Activated CD4-positive, alpha-beta T cell treated with anti-CD3 and anti-CD28 coated beads for 36 hours (primary cell): ENCODE measurements around the gene NMT1. TPM values are rescaled to one million over a fixed set of nuclear protein-coding genes. Genes with fewer than 3 reads are reported as not detected.

ENCODE experiments used
- ATAC-seq: fragments of 200-7000 bp; cut with Tn5 transposase; one replicate; pipeline ENCODE4 v1.10.0; 2021; ENCODE audit warnings: mild to moderate bottlenecking, moderate library complexity
- CTCF ChIA-PET: fragments of 350-600 bp; sonication (Branson Sonifier 250); formaldehyde crosslinking; loops from one replicate; lab custom pipeline; 2021; ENCODE audit warnings: antibody characterized with exemption; lab: Charles Lee
- POLR2A ChIA-PET: fragments of 350-600 bp; sonication (Branson Sonifier 250); formaldehyde crosslinking; loops from one replicate; lab custom pipeline; 2021; ENCODE audit warnings: antibody characterized with exemption, inconsistent platforms; lab: Charles Lee
- DNase-seq: peaks from one replicate; pipeline ENCODE4 v3.0.0-alpha.2; 2020
- H3K27ac Mint-ChIP-seq: one replicate; pipeline ENCODE4 v1.8.0; 2021; ENCODE audit warnings: mixed read lengths
- H3K27me3 Mint-ChIP-seq: one replicate; pipeline ENCODE4 v1.8.0; 2021; ENCODE audit warnings: mixed read lengths
- H3K36me3 Mint-ChIP-seq: one replicate; pipeline ENCODE4 v1.8.0; 2021; ENCODE audit warnings: low read depth, mixed read lengths
- H3K4me1 Mint-ChIP-seq: one replicate; pipeline ENCODE4 v1.8.0; 2021; ENCODE audit warnings: mixed read lengths
- H3K4me3 Mint-ChIP-seq: one replicate; pipeline ENCODE4 v1.8.0; 2021; ENCODE audit warnings: mild to moderate bottlenecking, moderate library complexity, mixed read lengths
- H3K9me3 Mint-ChIP-seq: one replicate; pipeline ENCODE4 v1.8.0; 2021; ENCODE audit warnings: low read depth, mixed read lengths
- intact Hi-C, 2 experiments: fragments of 100-400 bp; cut with DNase I in 1 of 2; cut with micrococcal nuclease in 1 of 2; formaldehyde crosslinking; loops; one replicate each; pipeline versions ENCODE4 v1.14.2 to v1.15.1; 2022 to 2024; cut with DNase I, micrococcal nuclease
- total RNA-seq, 2 experiments: library from RNA; stranded (reverse); gene quantifications; one replicate each; pipeline ENCODE4 v1.2.3, GENCODE V29; 2021

The NMT1 gene
- total RNA-seq, 2 experiments from 2014 or later, result 170 to 175 TPM

DNA sequence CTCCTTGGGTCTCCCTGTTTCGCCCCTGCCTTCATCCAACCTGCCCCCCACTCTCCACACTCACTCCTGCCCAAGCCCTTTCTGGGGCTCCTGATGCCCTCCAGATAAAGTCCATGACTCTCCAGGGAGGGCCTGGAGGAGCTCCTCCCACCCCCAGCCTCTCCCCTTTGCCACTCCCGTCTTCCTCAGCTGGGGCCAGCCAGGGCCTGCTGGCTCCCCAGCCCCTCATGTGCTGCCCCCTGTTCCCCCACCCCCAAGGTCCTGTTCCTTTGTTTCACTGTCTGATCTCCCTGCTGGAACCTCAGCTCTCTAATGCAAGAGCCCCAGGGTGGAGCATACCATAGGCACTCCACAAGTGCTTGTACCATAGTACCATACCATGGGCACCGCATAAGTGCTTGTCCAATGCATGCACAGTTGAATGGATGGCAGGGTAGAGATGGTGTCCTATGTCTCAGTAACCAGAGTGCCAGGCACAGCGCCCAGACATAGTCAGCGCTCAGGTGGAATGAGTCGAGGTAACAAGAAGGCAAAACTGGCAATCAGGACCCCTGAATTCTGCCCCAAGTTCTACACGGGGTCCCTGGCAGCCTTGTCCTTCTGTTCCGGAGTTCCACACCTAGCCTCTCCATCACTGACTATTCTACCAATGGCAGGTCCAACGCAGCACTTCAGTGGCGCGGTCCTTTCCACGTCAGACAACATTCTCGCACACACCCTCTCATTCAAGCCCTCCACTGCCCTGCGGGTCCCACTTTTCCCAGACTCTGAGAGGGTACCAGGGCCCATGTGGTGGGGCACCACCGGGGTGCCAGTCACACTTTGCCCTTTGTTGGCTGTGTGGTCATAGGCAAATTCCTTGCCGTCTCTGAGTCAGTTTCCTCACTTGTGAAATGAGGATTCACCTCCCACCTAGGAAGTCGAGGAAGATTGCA is 69.8 kb downstream of the NMT1 start:
- no peak for DNase-seq
- ChIA-PET CTCF (interaction anchor here (0.5 to 7.0 kb wide), 7 partner anchors 12 to 289 kb away, joined by 3 to 222 read pairs (median 3); partner anchors contain the start of gene HEXIM1), POLR2A (no interaction called here)
- H3K4me3 Mint-ChIP-seq, result peak overlapping the region; percentile 44
- H3K27ac Mint-ChIP-seq, result no peak overlapping the region
- intact Hi-C loops, result loop anchor here in 1 of 2 experiments (5.0 to 10.0 kb wide), 2 partner anchors 209 to 356 kb away; no protein-coding TSS in a partner anchor
- H3K36me3 Mint-ChIP-seq, result no peaks in the 10 kb centered on the region
- H3K27me3 Mint-ChIP-seq, result peaks cover 3% of the 10 kb centered on the region
- H3K4me1 Mint-ChIP-seq, result peaks cover 5% of the 10 kb centered on the region
- H3K9me3 Mint-ChIP-seq, result no peaks in the 10 kb centered on the region
- ATAC-seq, result no peak

DNA sequence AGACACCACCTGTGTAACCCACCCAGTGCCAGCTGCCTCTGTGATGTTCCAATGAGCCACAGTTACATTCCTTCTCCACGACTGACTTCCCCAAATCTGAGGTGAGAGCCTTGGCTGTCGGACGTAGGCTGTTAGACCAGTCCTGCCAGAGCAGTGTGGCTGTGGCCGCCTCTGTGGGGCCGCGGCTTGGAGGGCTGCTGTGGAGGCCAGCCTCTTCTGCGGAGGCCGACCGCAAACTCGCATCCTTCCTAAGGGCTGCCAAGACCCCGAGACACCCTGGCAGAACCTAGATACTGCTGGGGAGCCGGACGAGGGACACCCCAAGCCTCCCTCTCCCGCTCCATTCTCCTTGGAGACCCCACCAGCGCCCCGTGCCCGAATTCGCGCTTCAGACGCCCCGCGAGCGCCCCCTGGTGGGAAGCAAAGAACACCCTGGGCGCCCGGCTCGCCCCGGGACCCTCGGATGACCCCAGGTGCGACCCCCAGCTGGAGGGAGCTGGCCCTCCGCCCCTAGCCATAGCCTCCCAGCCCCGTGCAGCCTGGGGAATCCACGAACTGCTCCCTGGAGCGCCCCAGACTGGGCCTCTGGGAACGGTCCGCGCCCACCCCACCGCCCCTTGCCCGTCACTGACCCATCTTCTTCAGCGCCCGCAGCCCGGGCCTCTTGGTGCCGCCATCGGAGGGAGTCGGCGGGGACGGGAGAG is 70.7 kb downstream of the NMT1 start:
- Mint-ChIP-seq H3K27me3 (peaks cover 3% of the 10 kb centered on the region), H3K4me1 (peaks cover 9% of the 10 kb centered on the region), H3K9me3 (no peaks in the 10 kb centered on the region), H3K4me3 (peak overlapping the region; percentile 44), H3K36me3 (no peaks in the 10 kb centered on the region), H3K27ac (no peak overlapping the region)
- DNase-seq, result peak; percentile 74
- POLR2A ChIA-PET, result no interaction called here
- intact Hi-C loops, result loop anchor here (1.0 to 10.0 kb wide), 10 partner anchors 35 to 629 kb away; partner anchors contain the start of genes C1QL1 (in 1 of the 2), DCAKD (in 1 of the 2) and GPATCH8 (in 1 of the 2)
- CTCF ChIA-PET, result interaction anchor here (0.6 to 7.0 kb wide), 4 partner anchors 17 to 288 kb away, joined by 3 to 222 read pairs (median 102); partner anchors contain the start of gene HEXIM1
- ATAC-seq, result peak; percentile 0

DNA sequence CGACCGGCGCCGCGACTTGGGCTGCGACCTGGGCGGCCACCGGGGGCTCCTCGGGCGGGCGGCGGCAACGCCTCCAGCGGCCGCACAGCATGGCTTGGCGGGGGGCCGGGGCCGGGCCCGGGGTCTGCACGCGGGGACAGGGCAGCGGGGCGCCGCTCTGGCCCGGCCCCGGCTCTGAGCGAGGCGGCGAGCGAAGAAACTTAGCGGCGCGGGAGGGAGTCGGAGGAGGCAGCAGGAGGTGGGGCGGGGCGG is 71.1 kb downstream of the NMT1 start, which contains the start of gene PLCD3:
PLCD3 (minus strand) TSS at position 196 of the 252 bp plus-strand sequence; CDS start at position 91, 105 bp downstream.
- Mint-ChIP-seq H3K27ac (peak within 1 kb of the TSS; percentile 80), H3K27me3 (peaks cover 3% of the 10 kb centered on the region), H3K36me3 (no peaks in the 10 kb centered on the region), H3K4me1 (peaks cover 9% of the 10 kb centered on the region), H3K9me3 (no peaks in the 10 kb centered on the region), H3K4me3 (peak within 1 kb of the TSS; percentile 75)
- ChIA-PET CTCF (interaction anchor here (1.0 to 7.0 kb wide), 3 partner anchors 16 to 65 kb away, joined by 3 to 222 read pairs (median 201); partner anchors contain the start of gene HEXIM1), POLR2A (no interaction called here)
- intact Hi-C loops, result loop anchor here (1.0 to 10.0 kb wide), 10 partner anchors 35 to 629 kb away; partner anchors contain the start of genes C1QL1 (in 1 of the 2), DCAKD (in 1 of the 2) and GPATCH8 (in 1 of the 2)
- ATAC-seq (no peak), DNase-seq (no peak)

GRCh38 chr17:45132572-45133463 is 71.7 kb downstream of the NMT1 start:
- intact Hi-C loops, result loop anchor here (1.0 to 10.0 kb wide), 10 partner anchors 36 to 630 kb away; partner anchors contain the start of genes C1QL1 (in 1 of the 2), DCAKD (in 1 of the 2) and GPATCH8 (in 1 of the 2)
- Mint-ChIP-seq H3K36me3 (no peaks in the 10 kb centered on the region), H3K4me1 (peaks cover 9% of the 10 kb centered on the region), H3K27ac (peak overlapping the region; percentile 80), H3K4me3 (peak overlapping the region; percentile 75), H3K27me3 (peaks cover 3% of the 10 kb centered on the region), H3K9me3 (no peaks in the 10 kb centered on the region)
- ATAC-seq, result peak; percentile 42
- peak; percentile 86 for DNase-seq
- POLR2A ChIA-PET, result no interaction called here
- CTCF ChIA-PET, result interaction anchor here (0.7 to 7.0 kb wide), 6 partner anchors 16 to 65 kb away, joined by 3 to 222 read pairs (median 3); partner anchors contain the start of gene HEXIM1

GRCh38 chr17:45135192-45135977 is 74.3 kb downstream of the NMT1 start, which contains the start of gene ACBD4:
Gene ACBD4 (plus strand): TSS chr17:45135687. CDS start chr17:45136145, 458 bp downstream.
- Mint-ChIP-seq H3K27ac (peak within 1 kb of the TSS; percentile 87), H3K4me1 (peaks cover 9% of the 10 kb centered on the region), H3K27me3 (peaks cover 3% of the 10 kb centered on the region), H3K9me3 (no peaks in the 10 kb centered on the region), H3K36me3 (no peaks in the 10 kb centered on the region), H3K4me3 (peak within 1 kb of the TSS; percentile 82)
- CTCF ChIA-PET, result interaction anchor here (0.5 to 7.0 kb wide), 64 partner anchors 9 to 357 kb away, joined by 3 to 222 read pairs (median 4); partner anchors contain the start of genes DCAKD, FMNL1, HEXIM1 and HEXIM2
- intact Hi-C loops, result loop anchor here (1.0 to 10.0 kb wide), 11 partner anchors 13 to 361 kb away; partner anchors contain the start of genes HEXIM1 (in 2 of the 2), HEXIM2 (in 2 of the 2), EFTUD2 (in 1 of the 2) and KIF18B (in 1 of the 2)
- peak; percentile 98 for DNase-seq
- POLR2A ChIA-PET, result interaction anchor here (0.6 to 2.8 kb wide), 7 partner anchors 9 to 177 kb away, joined by 3 to 65 read pairs (median 6); partner anchors contain the start of gene HEXIM1
- ATAC-seq, result peak; percentile 91

- peaks cover 9% of the 10 kb centered on the region for H3K4me1 Mint-ChIP-seq
- H3K36me3 Mint-ChIP-seq, result no peaks in the 10 kb centered on the region
- H3K27me3 Mint-ChIP-seq, result no peaks in the 10 kb centered on the region
- no peaks in the 10 kb centered on the region for H3K9me3 Mint-ChIP-seq
- DNase-seq (peak; percentile 33), ATAC-seq (no peak)
- ChIA-PET CTCF (interaction anchor here (0.5 to 7.0 kb wide), 63 partner anchors 9 to 358 kb away, joined by 3 to 222 read pairs (median 4); partner anchors contain the start of genes DCAKD, FMNL1, HEXIM1 and HEXIM2), POLR2A (interaction anchor here (0.6 to 2.8 kb wide), 7 partner anchors 8 to 176 kb away, joined by 3 to 65 read pairs (median 6); partner anchors contain the start of gene HEXIM1)
- H3K27ac Mint-ChIP-seq, result peak overlapping the region; percentile 87
- peak overlapping the region; percentile 82 for H3K4me3 Mint-ChIP-seq
- intact Hi-C loops, result loop anchor here (1.0 to 10.0 kb wide), 11 partner anchors 12 to 361 kb away; partner anchors contain the start of genes HEXIM1 (in 2 of the 2), HEXIM2 (in 2 of the 2), EFTUD2 (in 1 of the 2) and KIF18B (in 1 of the 2)
These were observed 75.1 kb downstream of the NMT1 start for GRCh38 chr17:45135978-45136791.

DNA sequence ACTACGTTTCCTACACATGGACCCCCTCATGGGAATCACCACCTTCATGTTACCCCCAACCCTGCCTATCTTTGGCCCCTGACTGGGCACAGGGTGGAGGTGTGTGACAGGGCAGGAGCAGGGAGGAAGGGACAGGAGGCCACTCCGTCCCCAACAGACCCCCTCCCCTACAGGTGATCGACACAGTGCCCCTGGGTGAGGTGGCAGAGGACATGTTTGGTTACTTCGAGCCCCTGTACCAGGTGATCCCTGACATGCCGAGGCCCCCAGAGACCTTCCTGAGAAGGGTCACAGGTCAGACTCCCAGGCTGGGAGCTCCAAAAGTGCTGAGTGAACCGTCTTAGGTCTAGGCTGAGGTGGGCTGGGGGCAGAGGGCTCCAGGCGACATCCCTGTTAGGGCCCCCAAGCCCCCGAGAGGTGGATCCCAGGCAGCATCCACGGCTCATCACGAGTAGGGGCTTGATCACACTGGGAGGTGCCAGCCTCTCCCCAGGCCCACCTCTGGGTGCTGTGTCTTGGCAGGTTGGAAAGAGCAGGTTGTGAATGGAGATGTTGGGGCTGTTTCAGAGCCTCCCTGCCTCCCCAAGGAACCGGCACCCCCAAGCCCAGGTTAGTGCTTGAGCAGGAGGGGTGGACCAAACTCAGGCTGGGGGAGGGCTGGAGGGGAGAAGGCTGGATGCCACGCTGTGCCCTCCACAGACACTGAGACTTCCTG is 75.9 kb downstream of the NMT1 start:
- H3K27me3 Mint-ChIP-seq, result no peaks in the 10 kb centered on the region
- intact Hi-C loops, result loop anchor here in 1 of 2 experiments (10.0 kb wide), 1 partner anchor 362 kb away; no protein-coding TSS in a partner anchor
- H3K27ac Mint-ChIP-seq, result no peak overlapping the region
- no peak for ATAC-seq
- CTCF ChIA-PET, result interaction anchor here (0.6 to 7.0 kb wide), 3 partner anchors 10 to 60 kb away, joined by 3 to 222 read pairs (median 201); partner anchors contain the start of gene HEXIM1
- H3K9me3 Mint-ChIP-seq, result no peaks in the 10 kb centered on the region
- peaks cover 9% of the 10 kb centered on the region for H3K4me1 Mint-ChIP-seq
- POLR2A ChIA-PET, result interaction anchor here (2.8 kb wide), 1 partner anchor 13 kb away, joined by 65 read pairs; the partner anchor contains the start of gene HEXIM1
- H3K36me3 Mint-ChIP-seq, result no peaks in the 10 kb centered on the region
- DNase-seq, result no peak
- H3K4me3 Mint-ChIP-seq, result peak overlapping the region; percentile 82
